Stimulated activated CD8-positive, alpha-beta memory T cell treated with anti-CD3 and anti-CD28 coated beads, Interleukin-15, amount 100 ng/mL, for 1 hour (primary cell): ENCODE measurements around the gene TRIM23.
A peak's percentile ranks its signal among the peaks of the same experiment; 100 is the strongest.
"Not testable (repeated sequence)": the region's sequence is repeated elsewhere in the genome, so short reads cannot be mapped to it uniquely, and the experiment has no call there.

Source experiments
- DNase-seq: peaks from one replicate; pipeline ENCODE4 v3.0.0-alpha.2; 2020; ENCODE audit warnings: low read depth

Gene TRIM23

GRCh38 chr5:65624025-65624570 lies at the start of gene TRIM23:
Gene TRIM23, minus strand, starts transcription at chr5:65624333. Its CDS starts 59 bp downstream, at chr5:65624274.
- peak; percentile 80 for DNase-seq

DNA sequence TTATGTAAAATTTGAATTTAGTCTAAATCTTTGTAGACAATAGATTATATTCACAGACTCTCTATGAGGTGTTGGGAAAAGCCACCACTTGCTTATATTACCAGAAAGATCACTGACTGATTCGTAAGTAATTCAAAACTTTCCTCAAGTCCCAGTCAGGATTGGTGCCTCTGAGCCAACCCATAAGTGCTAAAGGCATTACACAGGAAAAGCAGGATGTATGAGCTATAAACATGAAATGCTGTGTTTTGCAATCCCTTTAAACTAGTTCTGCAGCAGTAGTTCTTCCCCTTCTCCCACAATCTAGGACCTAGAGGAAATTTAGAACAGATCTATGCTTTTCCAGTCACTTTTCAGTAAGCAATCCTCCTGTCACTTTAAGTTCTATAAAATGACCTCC lies 48.7 kb upstream of the TRIM23 start:
- DNase-seq = no peak

GRCh38 chr5:65668696-65669095 lies 44.6 kb upstream of the TRIM23 start:
- no peak for DNase-seq

DNA sequence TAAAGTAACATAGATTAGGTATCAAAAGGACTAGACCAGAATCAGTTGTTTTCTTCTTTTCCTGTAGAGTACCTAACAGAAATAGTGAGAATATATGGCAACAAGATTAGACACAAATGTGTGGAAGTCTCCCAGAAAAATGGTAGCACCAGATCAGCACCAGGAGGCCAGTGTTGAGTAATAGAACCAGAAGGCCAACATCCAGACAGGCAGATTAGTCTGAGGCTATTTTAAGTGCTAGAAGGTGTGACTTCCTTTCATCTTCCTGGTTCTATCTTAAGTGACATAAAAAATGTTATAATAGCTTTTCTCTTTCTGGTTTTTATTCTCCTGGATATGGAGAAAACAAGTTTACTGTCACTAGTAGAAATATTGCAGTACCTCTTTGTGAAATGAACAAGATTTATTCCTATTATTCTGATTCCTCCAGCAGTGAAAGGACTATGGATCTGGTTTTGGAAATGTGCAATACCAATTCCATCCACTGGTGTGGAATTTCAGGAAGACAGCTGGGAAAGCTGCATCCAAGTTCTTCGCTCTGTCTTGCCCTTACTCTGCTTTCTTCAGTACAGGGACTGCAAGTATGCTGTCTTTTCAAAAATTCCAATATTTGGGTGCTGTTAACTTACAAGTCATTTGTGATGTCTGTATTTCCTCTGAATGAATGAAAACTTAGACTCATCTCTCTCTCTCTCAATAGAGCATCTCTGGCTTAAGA lies 39.8 kb upstream of the TRIM23 start:
- no peak for DNase-seq

- no peak for DNase-seq
Observed at GRCh38 chr5:65654713-65655112, 30.6 kb upstream of the TRIM23 start.

DNA sequence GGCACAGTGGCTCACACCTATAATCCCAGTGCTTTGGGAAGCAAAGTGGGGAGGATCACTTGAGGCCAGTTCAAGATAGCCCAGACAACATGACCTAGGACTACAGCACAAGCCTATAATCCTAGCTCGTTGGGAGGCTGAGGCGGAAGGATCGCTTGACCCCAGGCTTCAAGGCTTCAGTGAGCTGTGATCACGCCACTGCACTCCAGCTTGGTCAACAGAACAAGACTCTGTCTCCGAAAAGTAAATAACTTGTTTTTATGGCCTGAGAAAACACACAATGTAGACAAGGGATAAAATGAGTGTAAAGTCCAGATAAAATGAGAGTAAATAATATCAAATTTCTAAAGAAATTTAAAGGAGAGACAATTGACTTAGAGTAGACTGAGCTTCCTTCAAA lies 27.0 kb upstream of the TRIM23 start:
- no peak for DNase-seq

GRCh38 chr5:65647941-65648340 lies 23.8 kb upstream of the TRIM23 start:
- DNase-seq = no peak

GRCh38 chr5:65646938-65647337 lies 22.8 kb upstream of the TRIM23 start:
- no peak for DNase-seq

GRCh38 chr5:65640240-65640639 lies 16.1 kb upstream of the TRIM23 start:
- DNase-seq = no peak

GRCh38 chr5:65630981-65631380 lies 6.8 kb upstream of the TRIM23 start:
- DNase-seq = no peak

GRCh38 chr5:65625743-65626142 lies 1.6 kb upstream of the TRIM23 start:
- DNase-seq = no peak

GRCh38 chr5:65624571-65625555 lies 730 bp upstream of the TRIM23 start, which contains the start of the genes SHLD3 and TRAPPC13:
Gene SHLD3, plus strand, starts transcription at chr5:65625027. Its CDS starts 4,561 bp downstream, at chr5:65629588.
Gene TRAPPC13, plus strand, starts transcription at chr5:65625027. Its CDS starts 34 bp downstream, at chr5:65625061.
- peak; percentile 63 for DNase-seq

- no peak for DNase-seq
Observed at GRCh38 chr5:65623482-65623881, 651 bp downstream of the TRIM23 start.

DNA sequence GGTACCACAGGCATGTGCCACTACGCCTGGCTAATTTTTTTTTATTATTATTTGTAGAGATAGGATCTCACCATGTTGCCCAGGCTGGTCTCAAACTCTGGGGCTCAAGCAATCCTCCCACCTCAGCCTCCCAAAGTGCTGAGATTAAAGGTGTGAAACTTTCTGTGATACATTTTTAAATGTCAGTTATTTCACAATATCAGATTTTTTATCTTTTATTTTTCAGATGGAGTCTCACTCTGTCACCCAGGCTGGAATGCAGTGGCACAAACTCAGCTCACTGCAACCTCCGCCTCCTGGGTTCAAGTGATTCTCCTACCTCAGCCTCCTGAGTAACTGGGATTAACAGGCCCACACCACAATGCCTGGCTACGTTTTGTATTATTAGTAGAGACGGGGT lies 2.2 kb downstream of the TRIM23 start:
- not testable (repeated sequence) for DNase-seq

GRCh38 chr5:65620021-65620420 lies 4.1 kb downstream of the TRIM23 start:
- no peak for DNase-seq

GRCh38 chr5:65612298-65612907 lies 11.7 kb downstream of the TRIM23 start:
- no peak for DNase-seq

DNA sequence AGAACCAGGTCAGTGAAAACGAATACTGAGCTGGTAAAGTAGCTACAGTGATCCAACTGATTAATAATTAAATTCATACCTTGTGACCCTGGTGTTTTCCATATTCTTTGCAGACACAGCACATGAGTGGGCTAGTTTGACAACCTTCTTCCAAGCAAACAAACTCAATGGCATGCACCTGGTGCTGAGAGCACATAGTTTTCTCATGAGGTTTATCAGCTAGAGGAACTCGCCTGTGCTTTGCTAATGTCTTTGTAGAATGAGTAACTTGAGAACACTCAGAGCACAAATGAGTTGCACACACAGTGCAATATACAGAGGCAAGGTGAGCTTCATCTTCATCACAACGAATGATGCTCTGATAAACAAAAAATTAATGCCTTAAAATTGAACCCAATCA lies 12.6 kb downstream of the TRIM23 start:
- DNase-seq = no peak

DNA sequence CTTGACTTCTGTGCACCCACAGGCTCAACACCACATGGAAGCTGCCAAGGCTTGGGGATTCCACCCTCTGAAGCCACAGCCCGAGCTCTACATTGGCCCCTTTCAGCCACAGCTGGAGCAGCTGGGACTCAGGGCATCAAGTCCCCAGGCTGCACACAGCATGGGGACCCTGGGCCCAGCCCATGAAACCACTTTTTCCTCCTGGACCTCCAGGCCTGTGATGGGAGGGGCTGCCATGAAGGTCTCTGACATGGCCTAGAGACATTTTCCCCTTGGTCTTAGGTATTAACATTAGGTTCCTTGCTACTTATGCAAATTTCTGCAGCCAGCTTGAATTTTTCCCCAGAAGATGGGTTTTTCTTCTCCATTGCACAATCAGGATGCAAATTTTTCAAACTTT lies 22.4 kb downstream of the TRIM23 start:
- not testable (repeated sequence) for DNase-seq

DNA sequence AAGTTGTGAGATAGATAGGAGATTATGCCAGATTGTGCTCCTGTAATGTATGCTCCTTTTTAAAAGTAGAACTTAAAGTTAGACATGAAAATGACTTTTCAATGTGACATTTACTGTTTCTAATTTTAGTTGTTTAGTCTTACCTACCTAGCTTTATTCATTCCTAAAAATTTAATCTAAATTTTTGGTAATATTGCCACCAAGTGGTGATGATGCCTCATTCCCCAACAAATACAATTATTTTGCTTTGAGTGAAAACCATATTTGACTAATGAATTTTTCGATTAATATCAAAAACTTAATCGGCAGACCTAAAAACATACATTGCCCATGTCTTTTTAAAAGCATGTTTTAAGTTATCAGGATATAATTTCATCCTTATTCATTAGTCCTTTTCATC lies 35.4 kb downstream of the TRIM23 start:
- DNase-seq = no peak

- DNase-seq = no peak
Observed at GRCh38 chr5:65577141-65577540, 47.0 kb downstream of the TRIM23 start.

GRCh38 chr5:65570598-65571226 lies 53.4 kb downstream of the TRIM23 start:
- no peak for DNase-seq

DNA sequence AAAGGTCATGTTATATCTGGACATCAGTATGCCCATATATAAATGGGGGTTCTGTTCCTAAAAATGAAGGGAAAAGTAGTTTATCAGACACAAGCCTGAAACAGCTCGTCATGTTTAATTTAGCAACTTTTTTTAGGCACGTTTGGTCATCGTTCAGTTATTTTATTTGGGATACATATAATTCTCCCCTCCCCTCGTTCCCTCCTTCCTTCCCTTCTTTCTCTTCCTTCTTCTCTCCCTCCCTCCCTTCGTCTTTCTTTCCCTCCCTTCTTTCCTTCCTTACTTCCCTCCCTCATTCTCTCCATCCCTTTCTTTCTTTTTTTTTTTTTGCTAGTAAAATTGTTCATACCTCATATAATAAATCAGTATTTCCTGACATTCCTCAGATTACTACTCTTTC lies 57.6 kb downstream of the TRIM23 start:
- no peak for DNase-seq
